ENCODE data around the gene TCF15. TPM values are rescaled to one million over a fixed set of nuclear protein-coding genes. Genes with fewer than 3 reads are reported as not detected.

TCF15 gene
- total and polyA plus RNA-seq, 2 of the 4 experiments (the other 2 are of a cell fraction): not detected

DNA sequence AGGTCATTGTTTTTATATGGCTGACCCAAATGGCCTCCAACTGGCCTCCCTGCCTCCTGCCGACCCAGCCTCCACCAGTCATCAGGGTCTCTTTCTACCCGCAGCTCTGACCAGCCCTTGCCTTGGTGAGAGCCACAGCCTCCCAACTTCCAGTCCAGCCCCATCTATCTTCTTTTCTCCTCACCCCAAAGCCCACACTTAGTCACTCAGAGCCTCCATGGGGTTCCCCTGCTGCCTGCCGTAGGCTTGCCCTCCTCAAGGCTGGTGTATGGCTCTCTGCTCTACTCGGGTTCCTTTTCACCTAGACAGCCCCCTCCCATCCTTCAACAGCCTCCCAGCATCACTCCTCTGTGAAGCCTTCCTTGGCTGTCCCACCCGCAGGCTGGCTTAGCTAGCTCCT is 18.2 kb downstream of the TCF15 start:
- Histone ChIP-seq H3K4me2 (ENCODE audit: low read depth, low read length) (no peak overlapping the region), H2BK20ac (ENCODE audit: low read depth, low read length) (no peak overlapping the region), H4K91ac (ENCODE audit: insufficient read depth, low read depth, low read length) (no peak overlapping the region), H3K4me1 (ENCODE audit: control insufficient read depth, insufficient read depth, low read length) (no peaks in the 10 kb centered on the region), H3K9ac (ENCODE audit: low read depth, low read length) (no peak overlapping the region), H3K56ac (ENCODE audit: extremely low read depth, insufficient read depth, low read length) (no peak overlapping the region), H2AK5ac (ENCODE audit: low read depth, low read length) (no peak overlapping the region), H4K5ac (ENCODE audit: low read depth, low read length) (no peak overlapping the region), H3K4ac (ENCODE audit: low read depth, low read length) (no peak overlapping the region), H4K8ac (ENCODE audit: low read depth in 2 of 2, low read length in 2 of 2) (no peak overlapping the region), H3K4me3 (ENCODE audit: insufficient read depth, low read depth, low read length) (no peak overlapping the region), H4K20me1 (ENCODE audit: insufficient read depth, low read length) (no peaks in the 10 kb centered on the region), H3K9me3 (ENCODE audit: control insufficient read depth, insufficient read depth, low read length) (no peaks in the 10 kb centered on the region), H2AFZ (replicated peaks; ENCODE audit: low read length, poor library complexity) (no peak overlapping the region), H2BK15ac (ENCODE audit: low read depth, low read length) (no peak overlapping the region), H2AK9ac (replicated peaks; ENCODE audit: low read depth, low read length, poor library complexity) (no peak overlapping the region), H3K36me3 (ENCODE audit: control insufficient read depth, insufficient read depth, low read length) (no peaks in the 10 kb centered on the region), H3K18ac (ENCODE audit: low read depth, low read length) (no peak overlapping the region), H2BK120ac (ENCODE audit: low read depth, low read length) (no peak overlapping the region), H3K14ac (replicated peaks; ENCODE audit: low read depth, low read length) (no peak overlapping the region), H3K9me1 (ENCODE audit: insufficient read depth, low read length) (no peaks in the 10 kb centered on the region; the same call in 1 of the 2 replicates), H3K27me3 (ENCODE audit: control insufficient read depth, insufficient read depth, low read length) (peaks cover 12% of the 10 kb centered on the region), H3K79me1 (ENCODE audit: low read depth in 1 of 2, low read length in 2 of 2) (no peaks in the 10 kb centered on the region), H3K23ac (ENCODE audit: low read depth, low read length) (no peak overlapping the region), H3K27ac (ENCODE audit: insufficient read depth, low read length) (no peak overlapping the region), H2BK5ac (ENCODE audit: low read depth, low read length, poor library complexity, severe bottlenecking) (no peak overlapping the region)
- ATAC-seq (ENCODE audit: low read depth) (no peak), DNase-seq (no peak)
- intact Hi-C loops (cut with micrococcal nuclease) (no loop called here), in situ Hi-C loops (cut with MboI; ENCODE audit: low sequenced_read_pairs) (no loop called here), dilution Hi-C loops (cut with HindIII; ENCODE audit: low sequenced_read_pairs, unreplicated experiment) (no loop called here)
- WGBS, 2 experiments (ENCODE audit: extremely low coverage in 2 of 2, insufficient read length in 1 of 2): 56% methylated on average over 3 of the region's 5 CpGs; no CpG with 5 or more reads in 1 of the 2 experiments
- no TSS peak for BruUV-seq (replicated peaks)
- CTCF ChIA-PET: no interaction called here
- TF ChIP-seq CHD1 (IDR thresholded peaks at IDR 0.05; ENCODE audit: low read depth, low read length) (no peak), CEBPB (IDR thresholded peaks at IDR 0.05; ENCODE audit: low read depth, low read length) (no peak), POLR2A (IDR thresholded peaks at IDR 0.05; ENCODE audit: low read depth, low read length) (no peak), FOS (IDR thresholded peaks at IDR 0.05; ENCODE audit: low read depth, low read length) (no peak)
- POLR2A ChIA-PET (ENCODE audit: unreplicated experiment): no interaction called here

Data from IMR-90 (cell line).